ENCODE measurements around the gene ACVR1B. TPM values are rescaled to one million over a fixed set of nuclear protein-coding genes. Genes with fewer than 3 reads are reported as not detected.

The ACVR1B gene
- total RNA-seq, 1 donor from 2014 or later: 13.8 TPM

- Mint-ChIP-seq H3K9me3 (no peaks in the 10 kb centered on the region), H3K27ac (peak overlapping the region; percentile 63), H3K4me3 (peak overlapping the region; percentile 81), H3K27me3 (ENCODE audit: insufficient read depth, low read depth) (peaks cover 33% of the 10 kb centered on the region), H3K36me3 (no peaks in the 10 kb centered on the region), H3K4me1 (peaks cover 50% of the 10 kb centered on the region)
- Histone ChIP-seq H3K9me3 (ENCODE audit: low read depth) (no peaks in the 10 kb centered on the region), H3K9ac (no peak overlapping the region), H3K4me1 (peaks cover 29% of the 10 kb centered on the region), H3K27ac (no peak overlapping the region), H4K20me1 (ENCODE audit: low read depth) (peaks cover 8% of the 10 kb centered on the region), H3K4me3 (peak overlapping the region; percentile 31), H3K79me2 (ENCODE audit: low read depth) (no peaks in the 10 kb centered on the region), H3K27me3 (peaks cover 53% of the 10 kb centered on the region), H3F3A (ENCODE audit: low read depth) (peaks cover 42% of the 10 kb centered on the region), H3K36me3 (no peaks in the 10 kb centered on the region), H3K4me2 (peak overlapping the region; percentile 65), H2AFZ (replicated peaks) (no peak overlapping the region)
- no peak for TF ChIP-seq EZH2 (IDR thresholded peaks at IDR 0.05)
- TF ChIP-seq, protein P1, sequence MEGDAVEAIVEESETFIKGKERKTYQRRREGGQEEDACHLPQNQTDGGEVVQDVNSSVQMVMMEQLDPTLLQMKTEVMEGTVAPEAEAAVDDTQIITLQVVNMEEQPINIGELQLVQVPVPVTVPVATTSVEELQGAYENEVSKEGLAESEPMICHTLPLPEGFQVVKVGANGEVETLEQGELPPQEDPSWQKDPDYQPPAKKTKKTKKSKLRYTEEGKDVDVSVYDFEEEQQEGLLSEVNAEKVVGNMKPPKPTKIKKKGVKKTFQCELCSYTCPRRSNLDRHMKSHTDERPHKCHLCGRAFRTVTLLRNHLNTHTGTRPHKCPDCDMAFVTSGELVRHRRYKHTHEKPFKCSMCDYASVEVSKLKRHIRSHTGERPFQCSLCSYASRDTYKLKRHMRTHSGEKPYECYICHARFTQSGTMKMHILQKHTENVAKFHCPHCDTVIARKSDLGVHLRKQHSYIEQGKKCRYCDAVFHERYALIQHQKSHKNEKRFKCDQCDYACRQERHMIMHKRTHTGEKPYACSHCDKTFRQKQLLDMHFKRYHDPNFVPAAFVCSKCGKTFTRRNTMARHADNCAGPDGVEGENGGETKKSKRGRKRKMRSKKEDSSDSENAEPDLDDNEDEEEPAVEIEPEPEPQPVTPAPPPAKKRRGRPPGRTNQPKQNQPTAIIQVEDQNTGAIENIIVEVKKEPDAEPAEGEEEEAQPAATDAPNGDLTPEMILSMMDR (IDR thresholded peaks at IDR 0.05): no peak
- no peak for TF ChIP-seq EZH2phosphoT487 (IDR thresholded peaks at IDR 0.05)
- no peak for DNase-seq (ENCODE audit: low spot score)
Observed at GRCh38 chr12:52033446-52034140, 82.1 kb downstream of the ACVR1B start.

- H3K9me3 ChIP-seq (ENCODE audit: low read depth): no peaks in the 10 kb centered on the region
- H3F3A ChIP-seq (ENCODE audit: low read depth): peaks cover 34% of the 10 kb centered on the region
- Mint-ChIP-seq H3K4me1 (peaks cover 45% of the 10 kb centered on the region), H3K4me3 (peak overlapping the region; percentile 87), H3K9me3 (no peaks in the 10 kb centered on the region), H3K27ac (no peak overlapping the region), H3K36me3 (no peaks in the 10 kb centered on the region), H3K27me3 (ENCODE audit: insufficient read depth, low read depth) (peaks cover 29% of the 10 kb centered on the region)
- H3K9ac ChIP-seq: no peak overlapping the region
- peaks cover 15% of the 10 kb centered on the region for H3K4me1 ChIP-seq
- H2AFZ ChIP-seq (replicated peaks): no peak overlapping the region
- H3K27me3 ChIP-seq: peaks cover 60% of the 10 kb centered on the region
- DNase-seq (ENCODE audit: low spot score): no peak
- no peaks in the 10 kb centered on the region for H3K79me2 ChIP-seq (ENCODE audit: low read depth)
- H3K4me2 ChIP-seq: no peak overlapping the region
- H3K4me3 ChIP-seq: no peak overlapping the region
- H3K27ac ChIP-seq: no peak overlapping the region
- no peaks in the 10 kb centered on the region for H3K36me3 ChIP-seq
- H4K20me1 ChIP-seq (ENCODE audit: low read depth): peaks cover 24% of the 10 kb centered on the region
- TF ChIP-seq EZH2 (IDR thresholded peaks at IDR 0.05): no peak
- TF ChIP-seq, protein P1 (IDR thresholded peaks at IDR 0.05): no peak
- TF ChIP-seq EZH2phosphoT487 (IDR thresholded peaks at IDR 0.05): no peak
Observed at GRCh38 chr12:52035190-52035589, 83.7 kb downstream of the ACVR1B start.

- no peaks in the 10 kb centered on the region for H3K9me3 ChIP-seq (ENCODE audit: low read depth)
- H3K4me2 ChIP-seq: no peak overlapping the region
- H3K27me3 ChIP-seq: peaks cover 60% of the 10 kb centered on the region
- no peaks in the 10 kb centered on the region for H3K36me3 ChIP-seq
- peaks cover 10% of the 10 kb centered on the region for H3K4me1 ChIP-seq
- H3K4me3 ChIP-seq: no peak overlapping the region
- Mint-ChIP-seq H3K36me3 (no peaks in the 10 kb centered on the region), H3K4me3 (peak overlapping the region; percentile 87), H3K27me3 (ENCODE audit: insufficient read depth, low read depth) (peaks cover 29% of the 10 kb centered on the region), H3K27ac (peak overlapping the region; percentile 25), H3K4me1 (peaks cover 41% of the 10 kb centered on the region), H3K9me3 (no peaks in the 10 kb centered on the region)
- H2AFZ ChIP-seq (replicated peaks): no peak overlapping the region
- DNase-seq (ENCODE audit: low spot score): no peak
- H3F3A ChIP-seq (ENCODE audit: low read depth): peaks cover 31% of the 10 kb centered on the region
- no peak overlapping the region for H3K27ac ChIP-seq
- TF ChIP-seq EZH2 (IDR thresholded peaks at IDR 0.05) (no peak), EZH2phosphoT487 (IDR thresholded peaks at IDR 0.05) (no peak)
- TF ChIP-seq, protein P1 (IDR thresholded peaks at IDR 0.05): no peak
- peaks cover 30% of the 10 kb centered on the region for H4K20me1 ChIP-seq (ENCODE audit: low read depth)
- no peaks in the 10 kb centered on the region for H3K79me2 ChIP-seq (ENCODE audit: low read depth)
- H3K9ac ChIP-seq: no peak overlapping the region
Observed at GRCh38 chr12:52035926-52036325, 84.4 kb downstream of the ACVR1B start.
